DMS79 (cell line): ENCODE data around the gene NBPF3.
"Not testable (repeated sequence)": the region's sequence is repeated elsewhere in the genome, so short reads cannot be mapped to it uniquely, and the experiment has no call there.

Experiments used
- DNase-seq: peaks from one replicate; lab custom pipeline; 2025; lab: John Stamatoyannopoulos, UW

Gene NBPF3

GRCh38 chr1:21439721-21440629 lies at the start of gene NBPF3:
Gene NBPF3, plus strand, starts transcription at chr1:21440137. Its CDS starts 4,950 bp downstream, at chr1:21445087.
- DNase-seq: peak; percentile 88

- DNase-seq: no peak
These were observed 48.4 kb upstream of the NBPF3 start for GRCh38 chr1:21391497-21391896.

DNA sequence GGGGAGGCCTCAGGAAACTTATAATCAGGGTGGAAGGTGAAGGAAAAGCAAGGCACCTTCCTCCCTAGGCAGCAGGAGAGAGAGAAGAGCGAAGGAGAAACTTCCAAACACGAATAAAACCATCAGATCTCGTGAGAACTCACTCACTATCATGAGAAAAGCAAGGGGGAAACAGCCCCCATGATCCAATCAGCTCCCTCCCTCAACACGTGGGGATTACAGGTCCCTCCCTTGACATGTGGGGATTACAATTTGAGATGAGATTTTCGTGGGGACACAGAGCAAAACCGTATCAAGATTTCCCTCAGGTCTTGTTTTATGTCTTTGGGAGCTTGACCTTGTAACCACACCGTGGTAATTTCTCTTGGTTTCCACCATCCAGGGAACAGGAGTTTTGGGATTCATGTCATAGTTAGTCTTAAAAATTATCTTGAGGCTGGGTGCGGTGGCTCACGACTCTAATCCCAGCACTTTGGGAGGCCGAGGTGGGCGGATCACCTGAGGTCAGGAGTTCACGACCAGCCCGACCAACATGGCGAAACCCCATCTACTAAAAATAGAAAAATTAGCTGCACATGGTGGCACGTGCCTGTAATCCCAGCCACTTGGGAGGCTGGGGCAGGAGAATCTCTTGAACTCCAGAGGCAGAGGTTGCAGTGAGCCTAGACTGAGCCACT lies 47.2 kb upstream of the NBPF3 start:
- no peak for DNase-seq

- DNase-seq: no peak
These were observed 43.4 kb upstream of the NBPF3 start for GRCh38 chr1:21396516-21396915.

GRCh38 chr1:21397813-21398188 lies 42.1 kb upstream of the NBPF3 start:
- DNase-seq: no peak

GRCh38 chr1:21401726-21402346 lies 38.1 kb upstream of the NBPF3 start:
- DNase-seq: not testable (repeated sequence)

- DNase-seq: no peak
These were observed 33.3 kb upstream of the NBPF3 start for GRCh38 chr1:21406659-21407058.

DNA sequence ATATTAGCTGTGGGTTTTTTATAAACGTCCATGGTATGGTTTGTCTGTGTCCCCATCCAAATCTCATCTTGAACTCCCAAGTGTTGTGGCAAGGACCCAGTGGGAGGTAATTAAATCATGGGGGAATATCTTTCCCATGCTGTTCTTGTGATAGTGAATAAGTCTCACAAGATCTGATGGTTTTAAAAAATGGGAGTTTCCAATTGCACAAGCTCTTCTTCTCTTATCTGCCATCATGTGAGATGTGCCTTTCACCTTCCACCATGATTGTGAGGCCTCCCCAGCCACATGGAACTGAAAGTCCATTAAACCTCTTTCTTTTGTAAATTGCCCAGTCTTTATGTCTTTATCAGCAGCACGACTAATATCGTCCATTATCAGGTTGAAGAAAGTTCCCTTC lies 30.0 kb upstream of the NBPF3 start:
- not testable (repeated sequence) for DNase-seq

DNA sequence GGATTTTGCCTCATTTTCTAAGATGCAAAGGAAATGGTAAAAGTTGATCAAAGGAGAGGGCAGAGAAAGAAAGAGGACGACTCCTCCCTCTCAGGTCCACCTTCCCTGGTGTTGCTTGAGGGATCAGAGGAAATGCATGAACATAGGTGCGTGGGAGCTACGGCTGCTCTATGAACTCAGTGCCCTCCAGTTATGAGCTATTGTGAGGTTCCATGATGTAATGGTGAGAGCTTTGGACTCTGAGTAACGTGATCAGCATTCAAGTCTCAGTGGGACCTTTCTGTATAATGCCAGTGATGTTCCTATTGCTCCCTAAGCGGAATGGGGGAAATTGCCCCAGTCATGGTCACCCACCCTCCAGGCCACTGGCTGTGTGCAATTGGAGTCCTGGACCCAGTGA lies 25.9 kb upstream of the NBPF3 start:
- no peak for DNase-seq

DNA sequence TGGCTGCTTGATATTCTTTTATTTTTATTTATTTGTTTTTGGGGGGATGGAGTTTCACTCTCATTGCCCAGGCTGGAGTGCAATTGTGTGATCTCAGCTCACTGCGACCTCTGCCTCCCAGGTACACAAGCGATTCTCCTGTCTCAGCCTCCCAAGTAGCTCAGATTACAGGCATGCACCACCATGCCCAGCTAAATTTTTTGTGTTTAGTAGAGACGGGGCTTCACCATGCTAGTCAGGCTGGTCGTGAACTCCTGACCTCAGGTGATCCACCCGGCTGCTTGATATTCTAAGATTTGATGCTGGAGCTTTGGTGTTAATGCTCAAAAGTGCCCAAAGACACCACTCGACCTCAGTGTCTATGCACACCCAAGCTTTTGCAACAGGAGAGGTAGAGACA lies 19.6 kb upstream of the NBPF3 start:
- DNase-seq: not testable (repeated sequence)

GRCh38 chr1:21421307-21421706 lies 18.6 kb upstream of the NBPF3 start:
- DNase-seq: not testable (repeated sequence)

DNA sequence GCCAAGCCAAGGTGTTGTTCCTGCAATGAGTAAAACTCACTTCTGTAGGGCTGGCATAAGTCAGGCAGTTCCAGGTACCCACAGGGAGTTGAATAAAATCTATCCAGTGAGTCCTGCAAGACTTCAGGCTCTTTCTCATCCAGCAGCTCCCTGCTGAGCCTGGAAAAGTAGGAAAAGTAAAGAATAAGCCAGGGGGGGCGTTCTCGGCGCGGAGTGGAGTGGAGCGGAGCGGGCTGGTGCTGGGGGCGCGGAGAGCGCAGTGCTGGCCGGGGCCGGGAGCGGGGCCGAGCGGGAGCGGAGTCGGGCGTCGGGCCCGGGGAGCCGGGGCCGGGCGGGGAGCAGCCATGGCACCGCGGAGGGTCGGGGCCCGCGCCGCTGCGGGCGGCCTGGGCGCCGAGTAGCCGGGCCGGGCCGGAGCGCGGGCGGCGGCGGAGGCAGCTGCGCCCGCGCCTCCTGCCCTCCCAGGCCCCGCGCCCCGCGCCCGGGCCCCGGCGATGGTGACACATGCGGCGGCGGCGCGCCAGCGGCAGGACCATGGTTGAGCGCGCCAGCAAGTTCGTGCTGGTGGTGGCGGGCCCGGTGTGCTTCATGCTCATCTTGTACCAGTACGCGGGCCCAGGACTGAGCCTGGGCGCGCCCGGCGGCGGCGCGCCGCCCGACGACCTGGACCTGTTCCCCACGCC lies 12.0 kb upstream of the NBPF3 start:
- DNase-seq: not testable (repeated sequence)

GRCh38 chr1:21428481-21429073 lies 11.4 kb upstream of the NBPF3 start:
- not testable (repeated sequence) for DNase-seq

GRCh38 chr1:21429210-21429609 lies 10.7 kb upstream of the NBPF3 start:
- DNase-seq: not testable (repeated sequence)

GRCh38 chr1:21430875-21431274 lies 9.1 kb upstream of the NBPF3 start:
- not testable (repeated sequence) for DNase-seq

- no peak for DNase-seq
These were observed 5.5 kb upstream of the NBPF3 start for GRCh38 chr1:21434394-21434793.

DNA sequence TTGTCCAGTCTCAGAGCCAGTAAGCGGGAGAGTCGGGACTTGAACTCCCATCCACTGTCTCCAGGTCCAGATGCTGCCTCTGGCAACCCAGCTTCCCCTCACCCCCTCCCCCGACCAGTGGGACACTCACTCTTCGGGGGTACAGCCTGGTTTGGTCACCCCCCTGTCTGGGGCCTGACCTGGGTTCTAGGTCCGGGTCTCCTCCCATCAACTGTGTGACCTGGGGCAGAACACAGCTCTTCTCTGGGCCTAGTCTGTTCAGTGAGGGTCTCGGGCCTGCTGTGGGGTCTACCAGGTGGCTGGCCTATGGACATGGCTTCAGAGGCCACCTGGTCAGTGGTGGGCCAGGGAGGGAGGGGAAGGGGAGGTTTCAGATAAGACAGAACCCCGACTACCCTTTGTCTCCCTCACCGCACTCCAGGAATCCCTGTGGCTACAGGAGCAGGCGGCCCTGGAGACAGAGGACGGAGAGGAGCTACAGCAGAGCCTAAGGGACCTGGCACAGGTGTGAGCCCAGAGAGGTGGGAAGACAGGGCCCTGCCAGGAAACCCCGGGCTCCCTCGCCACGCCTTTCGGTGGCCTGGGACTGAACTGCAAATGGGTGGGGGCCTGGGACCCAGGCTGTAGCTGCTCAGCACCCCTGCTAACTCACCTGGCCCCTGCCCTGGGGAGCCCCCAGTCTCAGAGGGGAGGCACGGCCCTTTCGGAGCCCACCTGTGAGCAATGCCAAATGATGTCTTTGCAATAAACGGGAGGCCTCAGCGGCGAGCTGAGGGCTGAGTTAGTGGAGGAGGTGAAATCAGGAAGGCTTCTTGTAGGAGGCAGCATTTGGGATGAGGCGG lies 4.1 kb upstream of the NBPF3 start:
- DNase-seq: no peak

DNA sequence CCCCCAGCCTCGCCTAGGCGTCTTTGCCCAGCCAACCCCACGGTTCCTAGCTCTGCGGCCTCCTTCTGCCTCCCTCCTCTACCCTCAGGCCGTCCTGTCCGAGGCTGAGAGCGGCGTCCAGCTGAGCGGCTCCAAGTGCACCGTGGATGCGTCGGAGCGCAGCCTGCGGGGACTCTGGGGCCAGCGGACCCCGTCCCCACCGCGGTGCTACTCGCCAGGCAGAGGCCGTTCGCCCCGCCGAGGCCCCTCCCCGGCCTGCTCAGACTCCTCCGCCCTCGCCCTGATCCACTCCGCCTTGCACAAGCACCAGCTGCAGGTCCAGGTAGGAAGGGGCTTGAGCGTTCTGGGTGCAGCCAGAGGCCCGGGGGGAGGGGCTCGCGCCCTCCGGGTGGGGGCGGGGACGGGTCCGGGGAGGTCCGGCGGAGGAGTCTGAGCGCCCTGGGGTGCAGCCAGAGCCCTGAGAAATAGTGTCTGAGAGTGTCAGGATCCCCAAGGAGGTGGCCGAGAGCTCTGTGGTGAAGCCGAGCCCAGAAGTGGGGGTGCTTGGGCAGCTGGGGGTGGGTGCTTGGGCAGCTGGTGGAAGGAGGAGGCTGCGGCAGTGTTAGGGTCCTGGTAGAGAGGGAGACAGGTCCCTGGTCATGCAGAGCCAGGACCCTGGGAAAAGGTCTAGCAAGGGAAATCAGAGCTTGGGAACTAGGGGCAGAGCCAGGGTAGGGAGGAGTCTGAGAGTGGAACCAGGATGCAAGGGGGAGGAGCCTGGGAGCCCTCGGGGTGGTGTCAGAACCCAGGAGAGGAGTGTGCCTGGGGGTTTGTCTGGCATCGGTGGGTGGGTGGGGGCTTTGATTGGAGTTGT lies 3.2 kb upstream of the NBPF3 start:
- DNase-seq: no peak

- DNase-seq: no peak
These were observed 2.6 kb upstream of the NBPF3 start for GRCh38 chr1:21437341-21437640.
